HG02970 (cell line): ENCODE measurements around the gene B3GALT6.
"Not testable (repeated sequence)": the region's sequence is repeated elsewhere in the genome, so short reads cannot be mapped to it uniquely, and the experiment has no call there.

Experiments used
- ATAC-seq: cut with Tn5 transposase; IDR thresholded peaks from one replicate; pipeline ENCODE4 v1.9.1; 2021; ENCODE audit warnings: mild to moderate bottlenecking, moderate library complexity, moderate number of reproducible peaks; ENCODE audit not compliant: unreplicated experiment, low FRiP score

B3GALT6 gene

GRCh38 chr1:1242461-1243265 lies 10.6 kb downstream of the B3GALT6 start:
- no peak for ATAC-seq

GRCh38 chr1:1243266-1243660 lies 11.2 kb downstream of the B3GALT6 start:
- no peak for ATAC-seq

- no peak for ATAC-seq
These were observed 11.8 kb downstream of the B3GALT6 start for GRCh38 chr1:1243807-1244191.

- ATAC-seq = no peak
These were observed 12.3 kb downstream of the B3GALT6 start for GRCh38 chr1:1244192-1244811.

- ATAC-seq = no peak
These were observed 13.3 kb downstream of the B3GALT6 start for GRCh38 chr1:1245178-1245816.

GRCh38 chr1:1245817-1246576 lies 14.0 kb downstream of the B3GALT6 start:
- ATAC-seq = no peak

- ATAC-seq = no peak
These were observed 14.7 kb downstream of the B3GALT6 start, which contains the start of gene C1QTNF12 for GRCh38 chr1:1246577-1247340. Gene C1QTNF12 (minus strand): TSS chr1:1246722. CDS start chr1:1246690, 32 bp downstream.

GRCh38 chr1:1247341-1247913 lies 15.4 kb downstream of the B3GALT6 start:
- ATAC-seq = no peak

GRCh38 chr1:1248009-1248913 lies 16.2 kb downstream of the B3GALT6 start:
- not testable (repeated sequence) for ATAC-seq

GRCh38 chr1:1250786-1251284 lies 18.8 kb downstream of the B3GALT6 start:
- no peak for ATAC-seq

- no peak for ATAC-seq
These were observed 21.3 kb downstream of the B3GALT6 start for GRCh38 chr1:1253314-1253713.

GRCh38 chr1:1253972-1254666 lies 22.1 kb downstream of the B3GALT6 start:
- no peak for ATAC-seq

- ATAC-seq = no peak
These were observed 22.6 kb downstream of the B3GALT6 start for GRCh38 chr1:1254667-1254998.

GRCh38 chr1:1255078-1255477 lies 23.0 kb downstream of the B3GALT6 start:
- no peak for ATAC-seq

GRCh38 chr1:1255611-1256010 lies 23.6 kb downstream of the B3GALT6 start:
- no peak for ATAC-seq

- no peak for ATAC-seq
These were observed 25.2 kb downstream of the B3GALT6 start for GRCh38 chr1:1256956-1257871.

GRCh38 chr1:1259119-1259488 lies 27.1 kb downstream of the B3GALT6 start:
- ATAC-seq = no peak
